HG02938 (cell line): ENCODE results near the gene MFNG.

ENCODE experiments used
- ATAC-seq: cut with Tn5 transposase; IDR thresholded peaks from one replicate; pipeline ENCODE4 v1.9.1; 2021; ENCODE audit warnings: mild to moderate bottlenecking, moderate library complexity; ENCODE audit not compliant: unreplicated experiment

The MFNG gene

GRCh38 chr22:37454857-37455686 lies 31.1 kb downstream of the MFNG start:
- no peak for ATAC-seq

- ATAC-seq: no peak
Measured at GRCh38 chr22:37453696-37454095, 32.5 kb downstream of the MFNG start.

- ATAC-seq: no peak
Measured at GRCh38 chr22:37451218-37451617, 35.0 kb downstream of the MFNG start.

- no peak for ATAC-seq
Measured at GRCh38 chr22:37449331-37450001, 36.7 kb downstream of the MFNG start.

- ATAC-seq: no peak
Measured at GRCh38 chr22:37448516-37449127, 37.6 kb downstream of the MFNG start.

GRCh38 chr22:37445501-37445900 lies 40.7 kb downstream of the MFNG start:
- no peak for ATAC-seq

GRCh38 chr22:37443977-37444376 lies 42.2 kb downstream of the MFNG start:
- ATAC-seq: no peak

- no peak for ATAC-seq
Measured at GRCh38 chr22:37443086-37443485, 43.1 kb downstream of the MFNG start.

- ATAC-seq: no peak
Measured at GRCh38 chr22:37442537-37442936, 43.6 kb downstream of the MFNG start.

- no peak for ATAC-seq
Measured at GRCh38 chr22:37442135-37442534, 44.0 kb downstream of the MFNG start.

- no peak for ATAC-seq
Measured at GRCh38 chr22:37440875-37441274, 45.3 kb downstream of the MFNG start.

- ATAC-seq: no peak
Measured at GRCh38 chr22:37439347-37439746, 46.8 kb downstream of the MFNG start.

GRCh38 chr22:37435970-37436603 lies 50.1 kb downstream of the MFNG start:
- ATAC-seq: no peak

GRCh38 chr22:37433786-37434185 lies 52.4 kb downstream of the MFNG start:
- ATAC-seq: no peak

- ATAC-seq: no peak
Measured at GRCh38 chr22:37432708-37433054, 53.5 kb downstream of the MFNG start.

- ATAC-seq: no peak
Measured at GRCh38 chr22:37431801-37432707, 54.1 kb downstream of the MFNG start.

- ATAC-seq: no peak
Measured at GRCh38 chr22:37431366-37431765, 54.8 kb downstream of the MFNG start.

GRCh38 chr22:37430941-37431340 lies 55.2 kb downstream of the MFNG start:
- ATAC-seq: no peak

GRCh38 chr22:37428649-37429586 lies 57.3 kb downstream of the MFNG start:
- ATAC-seq: no peak
